Mesothelial cell of epicardium (in vitro differentiated cells): Measurements from ENCODE around the gene C3orf20. TPM values are rescaled to one million over a fixed set of nuclear protein-coding genes. Genes with fewer than 3 reads are reported as not detected.

Source experiments
- DNase-seq, 2 experiments: peaks; one replicate each; pipeline ENCODE4 v3.0.0; 2021; ENCODE audit warnings: low spot score in 2 of 2; ENCODE audit not compliant: unreplicated experiment in 2 of 2
- H3K27ac Mint-ChIP-seq: 2 replicates; pipeline ENCODE4 v1.8.0; 2021; ENCODE audit warnings: mixed read lengths
- H3K27me3 Mint-ChIP-seq: 2 replicates; pipeline ENCODE4 v1.8.0; 2021; ENCODE audit warnings: low read depth, mixed read lengths
- H3K36me3 Mint-ChIP-seq: 2 replicates; pipeline ENCODE4 v1.8.0; 2021; ENCODE audit warnings: mixed read lengths
- H3K4me1 Mint-ChIP-seq: 2 replicates; pipeline ENCODE4 v1.8.0; 2021; ENCODE audit warnings: mixed read lengths
- H3K4me3 Mint-ChIP-seq: 2 replicates; pipeline ENCODE4 v1.8.0; 2021; ENCODE audit warnings: mild to moderate bottlenecking, moderate library complexity, mixed read lengths
- H3K9me3 Mint-ChIP-seq: 2 replicates; pipeline ENCODE4 v1.8.0; 2021; ENCODE audit warnings: mixed read lengths
- total RNA-seq: library from RNA; stranded (reverse); gene quantifications from 3 replicates; pipeline ENCODE4 v1.2.1, GENCODE V29; 2021
- TF ChIP-seq, protein P1 (sequence below): fragments of 200-600 bp; sonication (generic); IDR thresholded peaks from one replicate; pipeline ENCODE4 v1.5.0; 2021; ENCODE audit warnings: antibody characterized with exemption; ENCODE audit not compliant: unreplicated experiment

C3orf20 gene
- total RNA-seq, 1 donor from 2014 or later: 0.13 TPM

- no peak overlapping the region for H3K4me3 Mint-ChIP-seq
- H3K27me3 Mint-ChIP-seq: peaks cover 2% of the 10 kb centered on the region
- peak in 1 of 2 experiments; percentile 31 for DNase-seq
- TF ChIP-seq, protein P1, sequence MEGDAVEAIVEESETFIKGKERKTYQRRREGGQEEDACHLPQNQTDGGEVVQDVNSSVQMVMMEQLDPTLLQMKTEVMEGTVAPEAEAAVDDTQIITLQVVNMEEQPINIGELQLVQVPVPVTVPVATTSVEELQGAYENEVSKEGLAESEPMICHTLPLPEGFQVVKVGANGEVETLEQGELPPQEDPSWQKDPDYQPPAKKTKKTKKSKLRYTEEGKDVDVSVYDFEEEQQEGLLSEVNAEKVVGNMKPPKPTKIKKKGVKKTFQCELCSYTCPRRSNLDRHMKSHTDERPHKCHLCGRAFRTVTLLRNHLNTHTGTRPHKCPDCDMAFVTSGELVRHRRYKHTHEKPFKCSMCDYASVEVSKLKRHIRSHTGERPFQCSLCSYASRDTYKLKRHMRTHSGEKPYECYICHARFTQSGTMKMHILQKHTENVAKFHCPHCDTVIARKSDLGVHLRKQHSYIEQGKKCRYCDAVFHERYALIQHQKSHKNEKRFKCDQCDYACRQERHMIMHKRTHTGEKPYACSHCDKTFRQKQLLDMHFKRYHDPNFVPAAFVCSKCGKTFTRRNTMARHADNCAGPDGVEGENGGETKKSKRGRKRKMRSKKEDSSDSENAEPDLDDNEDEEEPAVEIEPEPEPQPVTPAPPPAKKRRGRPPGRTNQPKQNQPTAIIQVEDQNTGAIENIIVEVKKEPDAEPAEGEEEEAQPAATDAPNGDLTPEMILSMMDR: no peak
- H3K36me3 Mint-ChIP-seq: no peaks in the 10 kb centered on the region
- H3K9me3 Mint-ChIP-seq: no peaks in the 10 kb centered on the region
- H3K27ac Mint-ChIP-seq: no peak overlapping the region
- H3K4me1 Mint-ChIP-seq: no peaks in the 10 kb centered on the region
Observed at GRCh38 chr3:14771593-14772497, 96.9 kb downstream of the C3orf20 start.

DNA sequence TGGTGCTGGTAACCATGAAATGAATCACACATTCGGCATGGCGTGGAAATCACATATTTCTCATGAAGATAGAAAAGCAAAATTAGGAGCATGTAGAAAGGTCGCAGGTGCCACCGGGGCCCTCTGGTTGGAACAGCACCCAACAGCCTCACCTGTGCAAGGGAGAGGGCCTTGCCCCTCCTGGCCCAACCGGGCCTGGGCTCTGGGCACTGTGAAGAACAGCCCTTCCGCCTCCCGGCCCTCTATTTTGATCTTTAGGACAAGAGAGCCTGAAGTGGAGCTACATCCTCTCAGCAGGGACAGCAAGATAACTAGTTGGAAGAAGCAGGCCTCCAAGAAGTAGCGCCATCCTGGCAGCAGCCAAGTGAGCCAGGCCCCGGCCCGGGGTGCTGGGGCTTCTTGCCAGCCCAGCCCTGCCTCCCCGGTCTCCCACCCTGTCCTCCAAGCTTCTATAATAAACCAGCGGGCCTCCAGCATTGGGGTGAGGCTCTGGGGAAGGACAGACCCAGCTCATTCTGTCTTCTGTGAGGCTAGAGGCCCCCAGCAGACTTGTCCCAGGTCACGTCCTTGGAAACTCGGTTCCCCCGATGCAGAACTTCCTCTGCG, 97.7 kb downstream of the C3orf20 start:
- Mint-ChIP-seq H3K9me3 (no peaks in the 10 kb centered on the region), H3K4me1 (no peaks in the 10 kb centered on the region), H3K27ac (no peak overlapping the region), H3K36me3 (no peaks in the 10 kb centered on the region), H3K4me3 (no peak overlapping the region), H3K27me3 (peaks cover 2% of the 10 kb centered on the region)
- TF ChIP-seq, protein P1: no peak
- peak in 1 of 2 experiments; percentile 17 for DNase-seq

- no peak for DNase-seq
- TF ChIP-seq, protein P1: no peak
- no peaks in the 10 kb centered on the region for H3K4me1 Mint-ChIP-seq
- H3K4me3 Mint-ChIP-seq: no peak overlapping the region
- H3K27ac Mint-ChIP-seq: no peak overlapping the region
- no peaks in the 10 kb centered on the region for H3K27me3 Mint-ChIP-seq
- H3K36me3 Mint-ChIP-seq: no peaks in the 10 kb centered on the region
- H3K9me3 Mint-ChIP-seq: peaks cover under 1% of the 10 kb centered on the region
Observed at GRCh38 chr3:14773281-14773680, 98.3 kb downstream of the C3orf20 start.

DNA sequence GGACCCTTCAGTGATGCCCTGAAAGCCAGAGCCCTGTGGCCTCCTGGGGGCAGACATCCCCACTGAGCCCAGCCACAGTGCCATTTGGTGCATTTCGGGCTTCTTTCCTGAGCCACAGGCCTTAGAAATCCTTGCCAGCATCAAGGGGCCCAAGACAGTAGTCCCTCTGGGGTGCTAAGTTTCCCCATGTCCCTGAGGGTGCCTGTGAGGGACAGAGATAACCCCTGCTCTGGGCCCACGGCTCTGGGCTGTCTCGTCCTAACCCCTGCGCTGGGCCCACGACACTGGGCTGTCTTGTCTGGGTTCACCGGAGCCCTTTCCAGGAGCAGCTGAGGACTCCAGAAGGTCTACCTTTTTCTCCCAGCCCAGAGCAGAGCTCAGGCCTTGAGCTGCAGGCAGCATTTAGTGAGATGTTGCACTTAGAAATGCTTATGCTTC, 98.8 kb downstream of the C3orf20 start:
- TF ChIP-seq, protein P1: no peak
- H3K27ac Mint-ChIP-seq: no peak overlapping the region
- no peaks in the 10 kb centered on the region for H3K36me3 Mint-ChIP-seq
- DNase-seq: peak in 1 of 2 experiments; percentile 28
- H3K9me3 Mint-ChIP-seq: peaks cover 5% of the 10 kb centered on the region
- no peaks in the 10 kb centered on the region for H3K27me3 Mint-ChIP-seq
- no peaks in the 10 kb centered on the region for H3K4me1 Mint-ChIP-seq
- no peak overlapping the region for H3K4me3 Mint-ChIP-seq

GRCh38 chr3:14774431-14774830, 99.5 kb downstream of the C3orf20 start:
- no peaks in the 10 kb centered on the region for H3K36me3 Mint-ChIP-seq
- TF ChIP-seq, protein P1: no peak
- H3K27ac Mint-ChIP-seq: no peak overlapping the region
- peaks cover 10% of the 10 kb centered on the region for H3K9me3 Mint-ChIP-seq
- peak in 1 of 2 experiments; percentile 25 for DNase-seq
- H3K27me3 Mint-ChIP-seq: no peaks in the 10 kb centered on the region
- no peak overlapping the region for H3K4me3 Mint-ChIP-seq
- H3K4me1 Mint-ChIP-seq: no peaks in the 10 kb centered on the region
